ENCODE measurements around the gene ZNF311. TPM values are rescaled to one million over a fixed set of nuclear protein-coding genes. Genes with fewer than 3 reads are reported as not detected.

The ZNF311 gene
- total and polyA plus RNA-seq, 9 of the 15 experiments (the other 6 are each of a cell fraction or from before 2014, with no cell fraction given) = 5.1 to 10.0 (median 7.5) TPM

- TF ChIP-seq HMGN3 (IDR thresholded peaks at IDR 0.05; ENCODE audit: borderline replicate concordance, extremely low read depth, insufficient read length, low read depth, low read length) (no peak), SIN3B (IDR thresholded peaks at IDR 0.05; ENCODE audit: low read depth) (no peak), YY1 (IDR thresholded peaks at IDR 0.05; ENCODE audit: borderline replicate concordance in 1 of 3, control insufficient read depth in 1 of 3, extremely low read depth in 1 of 3, insufficient read depth in 3 of 3, insufficient read length in 1 of 3, insufficient replicate concordance in 2 of 3, low read depth in 1 of 3, low read length in 2 of 3) (peak in 1 of 3 experiments; percentile 63), ELF4 (CRISPR knock-in tag; IDR thresholded peaks at IDR 0.05) (0 out of 2 replicates have a peak, but pooled peaks have one; percentile 33), CXXC5 (CRISPR knock-in tag; IDR thresholded peaks at IDR 0.05) (peak; percentile 37; the same call in 1 of the 2 replicates), MYNN (IDR thresholded peaks at IDR 0.05) (no peak), MYNN (CRISPR knock-in tag; IDR thresholded peaks at IDR 0.05) (no peak), RFX5 (IDR thresholded peaks at IDR 0.05; ENCODE audit: low read depth, low read length) (no peak), CBFA2T3 (IDR thresholded peaks at IDR 0.05) (no peak), SMAD3 (CRISPR knock-in tag; conservative IDR thresholded peaks at IDR 0.05) (no peak), PURB (CRISPR knock-in tag; IDR thresholded peaks at IDR 0.05; ENCODE audit: low read depth) (no peak), ZNF766 (CRISPR knock-in tag; conservative IDR thresholded peaks at IDR 0.05) (peak; percentile 44; the same call in 1 of the 2 replicates), TRIM24 (IDR thresholded peaks at IDR 0.05) (no peak), ZNF592 (IDR thresholded peaks at IDR 0.05) (peak; percentile 58; the same call in 1 of the 2 replicates)
- TF ChIP-seq, protein P1, sequence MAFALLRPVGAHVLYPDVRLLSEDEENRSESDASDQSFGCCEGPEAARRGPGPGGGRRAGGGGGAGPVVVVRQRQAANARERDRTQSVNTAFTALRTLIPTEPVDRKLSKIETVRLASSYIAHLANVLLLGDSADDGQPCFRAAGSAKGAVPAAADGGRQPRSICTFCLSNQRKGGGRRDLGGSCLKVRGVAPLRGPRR (CRISPR knock-in tag; IDR thresholded peaks at IDR 0.05) = no peak
- TF ChIP-seq, protein P2, sequence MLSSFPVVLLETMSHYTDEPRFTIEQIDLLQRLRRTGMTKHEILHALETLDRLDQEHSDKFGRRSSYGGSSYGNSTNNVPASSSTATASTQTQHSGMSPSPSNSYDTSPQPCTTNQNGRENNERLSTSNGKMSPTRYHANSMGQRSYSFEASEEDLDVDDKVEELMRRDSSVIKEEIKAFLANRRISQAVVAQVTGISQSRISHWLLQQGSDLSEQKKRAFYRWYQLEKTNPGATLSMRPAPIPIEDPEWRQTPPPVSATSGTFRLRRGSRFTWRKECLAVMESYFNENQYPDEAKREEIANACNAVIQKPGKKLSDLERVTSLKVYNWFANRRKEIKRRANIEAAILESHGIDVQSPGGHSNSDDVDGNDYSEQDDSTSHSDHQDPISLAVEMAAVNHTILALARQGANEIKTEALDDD (IDR thresholded peaks at IDR 0.05) = peak; percentile 93
- TF ChIP-seq, protein P3, sequence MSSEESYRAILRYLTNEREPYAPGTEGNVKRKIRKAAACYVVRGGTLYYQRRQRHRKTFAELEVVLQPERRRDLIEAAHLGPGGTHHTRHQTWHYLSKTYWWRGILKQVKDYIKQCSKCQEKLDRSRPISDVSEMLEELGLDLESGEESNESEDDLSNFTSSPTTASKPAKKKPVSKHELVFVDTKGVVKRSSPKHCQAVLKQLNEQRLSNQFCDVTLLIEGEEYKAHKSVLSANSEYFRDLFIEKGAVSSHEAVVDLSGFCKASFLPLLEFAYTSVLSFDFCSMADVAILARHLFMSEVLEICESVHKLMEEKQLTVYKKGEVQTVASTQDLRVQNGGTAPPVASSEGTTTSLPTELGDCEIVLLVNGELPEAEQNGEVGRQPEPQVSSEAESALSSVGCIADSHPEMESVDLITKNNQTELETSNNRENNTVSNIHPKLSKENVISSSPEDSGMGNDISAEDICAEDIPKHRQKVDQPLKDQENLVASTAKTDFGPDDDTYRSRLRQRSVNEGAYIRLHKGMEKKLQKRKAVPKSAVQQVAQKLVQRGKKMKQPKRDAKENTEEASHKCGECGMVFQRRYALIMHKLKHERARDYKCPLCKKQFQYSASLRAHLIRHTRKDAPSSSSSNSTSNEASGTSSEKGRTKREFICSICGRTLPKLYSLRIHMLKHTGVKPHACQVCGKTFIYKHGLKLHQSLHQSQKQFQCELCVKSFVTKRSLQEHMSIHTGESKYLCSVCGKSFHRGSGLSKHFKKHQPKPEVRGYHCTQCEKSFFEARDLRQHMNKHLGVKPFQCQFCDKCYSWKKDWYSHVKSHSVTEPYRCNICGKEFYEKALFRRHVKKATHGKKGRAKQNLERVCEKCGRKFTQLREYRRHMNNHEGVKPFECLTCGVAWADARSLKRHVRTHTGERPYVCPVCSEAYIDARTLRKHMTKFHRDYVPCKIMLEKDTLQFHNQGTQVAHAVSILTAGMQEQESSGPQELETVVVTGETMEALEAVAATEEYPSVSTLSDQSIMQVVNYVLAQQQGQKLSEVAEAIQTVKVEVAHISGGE (CRISPR knock-in tag; IDR thresholded peaks at IDR 0.05) = peak in 1 of 3 experiments; percentile 26; a peak in 1 of 6 replicates
These were observed 30.6 kb downstream of the ZNF311 start (continued) for GRCh38 chr6:28974505-28974904.
